CD4-positive, alpha-beta T cell treated with Interleukin-2 at 100 ng/mL for 4 hours (primary cell): ENCODE measurements around the gene ERVMER34-1.

Source experiments
- DNase-seq: peaks from one replicate; pipeline ENCODE4 v3.0.0-alpha.2; 2020; ENCODE audit warnings: low spot score

Gene ERVMER34-1

DNA sequence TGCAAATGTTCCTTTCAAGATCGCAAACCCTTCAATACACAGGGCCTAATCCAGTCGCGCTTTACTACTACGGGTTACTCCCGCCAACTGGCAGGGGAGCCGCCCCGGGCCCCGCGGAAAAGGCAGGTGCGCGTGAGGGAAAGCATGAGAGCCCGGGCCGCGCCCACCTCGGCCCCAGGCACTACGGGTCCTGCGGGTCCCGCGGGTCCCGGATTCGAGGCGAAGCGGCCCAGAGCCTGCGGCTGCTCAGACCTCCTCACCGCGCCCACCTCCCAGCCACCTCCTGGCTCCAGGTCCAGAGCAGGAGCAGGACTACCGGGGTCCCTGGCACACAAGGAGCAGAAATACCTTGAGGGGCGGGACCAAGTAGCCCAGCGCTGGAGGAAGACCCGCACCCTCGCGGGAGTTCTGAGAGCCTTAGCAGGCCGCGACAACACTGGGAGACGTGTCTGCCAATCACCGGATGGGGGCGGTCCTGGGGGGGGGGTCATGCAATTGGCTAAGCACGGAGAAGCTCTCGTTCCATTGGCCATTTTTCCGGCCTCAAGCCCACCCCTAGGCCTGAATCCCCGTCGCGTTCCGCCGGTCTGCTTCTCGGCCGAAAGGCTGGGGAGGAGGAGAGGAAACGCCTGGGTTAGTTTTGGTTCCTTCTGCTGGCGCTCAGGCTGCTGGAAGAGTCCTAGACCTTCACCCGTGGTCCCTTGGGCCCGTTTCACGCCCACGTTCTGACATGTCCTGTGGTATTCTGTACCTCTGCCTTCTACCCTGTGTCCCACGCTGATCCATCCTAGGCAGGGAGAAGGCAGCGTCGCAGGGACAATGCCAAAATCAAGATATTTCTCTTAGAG, 29.0 kb downstream of the ERVMER34-1 start:
- peak; percentile 91 for DNase-seq

GRCh38 chr4:52718123-52718522, 33.1 kb downstream of the ERVMER34-1 start:
- DNase-seq = no peak

DNA sequence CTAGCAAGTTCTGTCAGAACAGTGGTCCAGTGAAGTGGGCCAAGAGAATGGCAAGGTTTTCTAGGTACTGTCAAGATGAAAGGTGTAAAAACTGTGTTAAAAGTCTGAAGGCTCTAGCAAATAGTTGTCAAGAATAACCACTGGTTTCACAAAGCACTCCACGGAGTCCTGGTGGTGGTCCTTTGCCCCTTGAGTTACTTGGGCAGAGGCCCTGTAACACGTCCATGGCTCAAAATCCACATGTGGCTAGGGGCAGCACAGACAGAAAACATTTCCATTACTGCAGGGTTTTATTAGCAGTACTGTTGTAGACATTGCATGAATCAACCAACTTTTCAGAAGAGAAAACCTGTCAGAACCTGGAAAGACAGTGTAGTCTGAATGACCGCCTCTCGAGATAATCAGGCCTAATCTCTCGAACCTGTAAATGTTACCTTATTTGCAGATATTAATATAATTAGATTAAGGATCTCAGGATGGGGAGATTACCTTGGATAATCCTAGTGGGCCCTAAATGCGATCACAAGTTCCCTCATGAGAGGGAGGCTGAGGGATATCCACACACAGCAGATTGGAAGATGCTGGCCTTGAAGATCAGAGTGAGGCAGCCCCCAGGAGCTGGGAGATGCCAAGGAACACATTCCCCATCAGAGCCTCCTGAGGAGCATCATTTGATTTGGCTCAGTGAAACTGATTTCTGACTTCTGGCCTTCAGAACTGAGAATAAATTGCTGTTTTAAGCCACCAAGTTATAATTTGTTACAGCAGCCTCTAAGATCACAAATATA, 34.7 kb downstream of the ERVMER34-1 start:
- DNase-seq = no peak

DNA sequence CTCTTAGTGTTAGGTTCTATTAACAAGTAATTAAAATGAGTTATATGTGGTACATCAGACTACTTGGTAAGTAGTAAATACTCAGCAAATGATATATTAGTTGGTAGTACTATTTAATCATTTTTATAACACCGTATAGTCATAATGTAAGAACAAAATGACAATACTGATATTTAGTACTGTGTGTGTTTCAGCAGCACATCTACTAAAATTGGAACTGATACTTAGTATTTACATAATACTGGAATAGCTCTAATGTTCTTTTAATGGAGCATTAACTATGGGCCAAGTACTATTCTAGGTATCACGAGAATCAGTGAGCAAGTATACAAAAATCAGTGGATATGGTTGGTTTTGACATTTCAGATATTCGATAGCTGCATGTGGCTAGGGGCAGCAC, 35.3 kb downstream of the ERVMER34-1 start:
- DNase-seq = no peak

DNA sequence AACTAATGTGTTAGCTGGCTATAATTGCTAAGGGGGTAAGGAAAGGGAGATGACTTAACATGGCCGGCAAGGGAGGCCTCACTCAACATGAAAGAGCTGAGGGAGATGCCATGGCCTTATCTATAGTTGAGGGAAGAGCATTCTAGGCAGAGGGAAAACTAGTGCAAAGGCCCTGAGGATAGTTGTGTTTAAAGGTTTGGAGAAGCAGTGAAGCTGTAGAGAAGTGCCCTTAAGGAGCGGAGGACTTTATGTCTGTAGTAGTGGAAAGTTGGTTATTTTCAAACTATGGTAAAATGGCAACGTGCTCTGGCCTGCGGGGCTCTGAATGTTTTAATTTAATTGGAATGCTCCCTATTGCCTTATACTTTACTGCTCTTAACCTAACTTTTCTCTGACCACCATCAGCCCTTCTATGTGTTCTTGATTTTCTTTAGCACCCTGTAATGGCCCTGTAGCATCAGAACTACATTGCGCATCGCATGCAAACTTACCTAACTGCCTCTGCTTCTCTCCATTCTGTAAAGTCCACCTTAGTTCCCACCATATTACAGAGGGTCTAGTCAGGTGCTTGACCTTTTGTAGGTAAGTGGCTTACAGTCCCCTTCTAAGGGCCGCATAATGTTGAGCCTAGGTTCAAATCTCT, 35.8 kb downstream of the ERVMER34-1 start:
- no peak for DNase-seq

- DNase-seq = no peak
Measured at GRCh38 chr4:52714597-52715254, 36.5 kb downstream of the ERVMER34-1 start.

DNA sequence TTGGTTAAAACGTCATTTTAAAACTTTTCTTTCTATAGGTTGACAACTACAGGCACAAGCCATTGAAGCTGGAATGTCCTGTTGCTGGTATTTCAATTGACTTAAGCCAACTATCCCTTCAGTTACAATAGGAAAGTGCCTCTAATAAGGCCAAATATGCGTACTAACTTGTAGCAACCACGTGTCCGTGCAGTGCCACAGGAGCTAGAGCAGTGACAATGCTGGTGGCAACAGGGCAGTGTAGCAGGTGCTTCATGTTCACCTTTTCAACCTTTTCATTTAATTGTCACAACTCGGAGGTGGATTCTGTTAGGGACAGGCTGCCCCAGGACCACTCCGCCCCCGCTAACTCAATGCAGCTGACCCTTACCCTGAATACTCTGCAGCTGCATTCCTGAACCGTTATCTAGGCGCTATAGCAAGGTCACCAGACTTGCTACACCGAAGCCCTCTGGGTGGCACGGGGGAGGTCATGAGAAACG, 37.7 kb downstream of the ERVMER34-1 start:
- DNase-seq = no peak

- DNase-seq = peak; percentile 97
Measured at GRCh38 chr4:52712251-52713130, 38.7 kb downstream of the ERVMER34-1 start.

DNA sequence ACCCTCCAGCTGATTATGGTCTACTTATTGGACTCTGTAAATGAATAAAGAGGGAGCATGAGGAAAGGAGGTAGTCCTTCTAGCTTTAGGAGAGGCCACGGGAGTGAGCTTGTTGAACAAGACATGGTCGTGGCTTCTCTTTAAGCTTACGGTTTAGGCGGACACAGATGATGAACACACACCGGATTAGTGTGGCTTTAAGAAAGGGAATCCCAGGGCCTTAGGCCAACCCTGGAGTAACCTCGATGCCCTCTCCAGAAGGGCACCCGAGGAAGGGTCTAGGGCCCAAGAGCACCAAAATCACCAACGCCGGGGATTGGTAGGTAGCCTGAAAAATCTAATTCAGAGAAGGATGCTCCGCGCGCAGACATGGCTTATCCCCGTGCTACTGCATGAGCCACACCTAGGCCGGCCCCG, 39.4 kb downstream of the ERVMER34-1 start:
- DNase-seq = no peak

DNA sequence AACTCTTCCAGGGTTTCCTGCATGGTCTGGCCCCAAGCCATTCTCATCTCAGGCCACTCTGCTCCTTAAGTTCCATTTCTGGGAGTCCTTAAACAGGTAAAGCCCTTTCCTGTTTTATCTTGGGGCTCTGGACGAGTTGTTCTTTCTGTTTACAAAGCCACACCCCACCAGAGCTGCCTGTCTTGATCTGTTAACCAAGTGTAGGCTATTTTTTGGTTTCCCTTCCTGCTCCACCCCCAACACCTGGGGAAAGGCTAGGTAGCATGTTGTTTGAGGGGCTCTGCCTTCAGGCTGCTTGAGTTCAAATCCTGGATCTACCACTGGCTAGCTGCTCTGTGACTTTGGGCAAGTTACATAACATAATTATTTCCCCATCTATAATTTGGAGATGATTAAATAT, 40.0 kb downstream of the ERVMER34-1 start:
- DNase-seq = no peak

- DNase-seq = no peak
Measured at GRCh38 chr4:52709155-52709554, 42.1 kb downstream of the ERVMER34-1 start.

DNA sequence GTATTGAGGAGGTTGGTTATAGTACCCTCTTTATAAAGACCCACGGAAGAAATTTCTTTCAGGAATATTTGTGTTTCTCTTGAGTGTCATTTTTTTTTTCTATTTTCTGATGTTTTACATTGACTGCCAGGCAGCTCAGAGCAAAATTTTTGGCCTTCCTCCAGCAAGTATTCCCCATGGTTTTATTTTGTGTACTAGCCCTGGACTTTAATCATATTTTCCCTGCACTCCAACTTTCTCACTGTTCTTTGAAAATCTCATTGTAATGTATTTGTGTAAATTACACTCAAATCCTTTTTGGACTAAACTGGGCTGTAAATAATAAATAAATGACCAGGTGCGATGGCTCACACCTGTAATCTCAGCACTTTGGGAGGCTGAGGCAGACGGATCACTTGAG, 46.6 kb downstream of the ERVMER34-1 start:
- no peak for DNase-seq

DNA sequence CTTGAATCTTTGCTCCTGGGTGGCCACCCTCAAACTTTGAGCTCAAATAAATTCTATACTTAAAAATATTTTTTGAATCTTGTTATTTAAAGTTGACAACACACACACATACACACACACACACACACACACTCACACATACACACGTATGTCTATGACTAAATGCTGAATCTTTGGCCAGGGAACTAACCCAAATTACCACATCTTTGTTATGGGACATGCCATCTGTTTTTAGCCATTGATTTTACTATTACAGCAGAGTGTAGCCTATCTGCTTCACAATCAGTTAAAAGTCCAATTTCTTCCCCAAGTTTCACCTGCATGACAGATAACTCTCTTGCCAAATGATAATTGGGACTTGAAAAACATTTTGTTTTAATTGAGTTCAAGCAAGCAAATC, 47.1 kb downstream of the ERVMER34-1 start:
- DNase-seq = no peak

- DNase-seq = no peak
Measured at GRCh38 chr4:52701207-52701606, 50.0 kb downstream of the ERVMER34-1 start.

GRCh38 chr4:52694936-52695335, 56.3 kb downstream of the ERVMER34-1 start:
- DNase-seq = no peak

GRCh38 chr4:52693492-52693891, 57.7 kb downstream of the ERVMER34-1 start:
- DNase-seq = no peak
